H54 (cell line): Measurements from ENCODE around the gene APC2.
A peak's percentile ranks its signal among the peaks of the same experiment; 100 is the strongest.

ENCODE experiments used
- DNase-seq: peaks from one replicate; pipeline ENCODE4 v3.0.0; 2011; ENCODE audit warnings: low spot score, mixed read lengths; ENCODE audit not compliant: insufficient read length
- FAIRE-seq: peaks from 3 replicates; lab custom pipeline; 2011; peaks lifted over from hg19 to GRCh38; lab: Jason Lieb, UNC
- POLR2A ChIP-seq: IDR thresholded peaks from 2 replicates; pipeline ENCODE4 v1.6.1; 2011; ENCODE audit warnings: low read depth, mild to moderate bottlenecking, low read length

Gene APC2, protein sequence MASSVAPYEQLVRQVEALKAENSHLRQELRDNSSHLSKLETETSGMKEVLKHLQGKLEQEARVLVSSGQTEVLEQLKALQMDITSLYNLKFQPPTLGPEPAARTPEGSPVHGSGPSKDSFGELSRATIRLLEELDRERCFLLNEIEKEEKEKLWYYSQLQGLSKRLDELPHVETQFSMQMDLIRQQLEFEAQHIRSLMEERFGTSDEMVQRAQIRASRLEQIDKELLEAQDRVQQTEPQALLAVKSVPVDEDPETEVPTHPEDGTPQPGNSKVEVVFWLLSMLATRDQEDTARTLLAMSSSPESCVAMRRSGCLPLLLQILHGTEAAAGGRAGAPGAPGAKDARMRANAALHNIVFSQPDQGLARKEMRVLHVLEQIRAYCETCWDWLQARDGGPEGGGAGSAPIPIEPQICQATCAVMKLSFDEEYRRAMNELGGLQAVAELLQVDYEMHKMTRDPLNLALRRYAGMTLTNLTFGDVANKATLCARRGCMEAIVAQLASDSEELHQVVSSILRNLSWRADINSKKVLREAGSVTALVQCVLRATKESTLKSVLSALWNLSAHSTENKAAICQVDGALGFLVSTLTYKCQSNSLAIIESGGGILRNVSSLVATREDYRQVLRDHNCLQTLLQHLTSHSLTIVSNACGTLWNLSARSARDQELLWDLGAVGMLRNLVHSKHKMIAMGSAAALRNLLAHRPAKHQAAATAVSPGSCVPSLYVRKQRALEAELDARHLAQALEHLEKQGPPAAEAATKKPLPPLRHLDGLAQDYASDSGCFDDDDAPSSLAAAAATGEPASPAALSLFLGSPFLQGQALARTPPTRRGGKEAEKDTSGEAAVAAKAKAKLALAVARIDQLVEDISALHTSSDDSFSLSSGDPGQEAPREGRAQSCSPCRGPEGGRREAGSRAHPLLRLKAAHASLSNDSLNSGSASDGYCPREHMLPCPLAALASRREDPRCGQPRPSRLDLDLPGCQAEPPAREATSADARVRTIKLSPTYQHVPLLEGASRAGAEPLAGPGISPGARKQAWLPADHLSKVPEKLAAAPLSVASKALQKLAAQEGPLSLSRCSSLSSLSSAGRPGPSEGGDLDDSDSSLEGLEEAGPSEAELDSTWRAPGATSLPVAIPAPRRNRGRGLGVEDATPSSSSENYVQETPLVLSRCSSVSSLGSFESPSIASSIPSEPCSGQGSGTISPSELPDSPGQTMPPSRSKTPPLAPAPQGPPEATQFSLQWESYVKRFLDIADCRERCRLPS (N-terminal part only)

DNA sequence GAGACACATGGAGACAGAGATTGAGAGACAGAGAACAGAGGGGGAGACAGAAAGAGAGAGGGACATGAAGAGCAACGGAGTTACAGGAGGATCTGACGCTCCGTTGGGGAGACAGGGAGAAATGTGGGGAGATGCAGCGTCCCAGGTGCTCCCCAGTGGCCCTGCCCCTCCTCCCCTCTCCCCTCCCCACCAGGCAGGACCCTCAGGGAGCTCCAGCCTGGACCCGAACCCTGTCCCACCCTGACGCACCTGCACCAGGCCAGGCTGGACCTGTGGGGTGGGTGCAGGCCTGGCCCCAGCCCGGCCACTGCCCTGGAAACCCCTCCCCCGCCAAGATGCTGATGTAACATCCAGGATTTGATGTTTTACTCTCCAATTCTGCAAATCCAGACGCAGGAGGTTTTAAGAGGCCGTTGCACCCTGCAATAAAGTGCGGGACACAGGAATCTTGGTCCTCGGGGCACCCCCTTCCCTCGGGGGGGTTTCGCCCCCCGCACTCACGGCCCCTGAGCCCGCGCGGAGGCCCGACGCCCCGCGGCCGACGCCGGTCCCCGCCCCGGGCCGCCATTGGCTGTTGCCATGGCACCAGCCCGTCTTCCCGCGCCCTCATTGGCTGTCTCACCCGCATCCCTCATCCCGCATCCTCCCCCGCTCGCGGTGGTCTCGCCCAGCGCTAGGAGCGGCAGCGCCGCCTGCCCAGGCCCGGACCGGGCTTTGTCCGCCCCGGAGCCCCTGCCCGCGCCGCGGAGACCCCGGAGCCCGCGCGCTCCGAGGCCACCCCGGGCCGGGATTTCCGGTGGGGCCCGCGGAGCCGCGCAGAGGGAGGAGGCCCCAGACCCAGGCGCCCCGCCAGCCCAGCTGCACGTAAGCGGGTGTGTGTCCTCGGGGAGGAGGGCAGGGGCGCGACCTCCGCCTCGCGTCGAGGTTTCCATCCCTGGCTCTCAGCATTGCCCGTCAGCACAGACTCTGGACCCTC, at the start of gene APC2:
Gene APC2 (plus strand): TSS at position 655 of the 976 bp plus-strand sequence. CDS start 2,881 bp downstream, outside the sequence.
- no peak for TF ChIP-seq POLR2A
- DNase-seq = no peak
- no peak for FAIRE-seq

DNA sequence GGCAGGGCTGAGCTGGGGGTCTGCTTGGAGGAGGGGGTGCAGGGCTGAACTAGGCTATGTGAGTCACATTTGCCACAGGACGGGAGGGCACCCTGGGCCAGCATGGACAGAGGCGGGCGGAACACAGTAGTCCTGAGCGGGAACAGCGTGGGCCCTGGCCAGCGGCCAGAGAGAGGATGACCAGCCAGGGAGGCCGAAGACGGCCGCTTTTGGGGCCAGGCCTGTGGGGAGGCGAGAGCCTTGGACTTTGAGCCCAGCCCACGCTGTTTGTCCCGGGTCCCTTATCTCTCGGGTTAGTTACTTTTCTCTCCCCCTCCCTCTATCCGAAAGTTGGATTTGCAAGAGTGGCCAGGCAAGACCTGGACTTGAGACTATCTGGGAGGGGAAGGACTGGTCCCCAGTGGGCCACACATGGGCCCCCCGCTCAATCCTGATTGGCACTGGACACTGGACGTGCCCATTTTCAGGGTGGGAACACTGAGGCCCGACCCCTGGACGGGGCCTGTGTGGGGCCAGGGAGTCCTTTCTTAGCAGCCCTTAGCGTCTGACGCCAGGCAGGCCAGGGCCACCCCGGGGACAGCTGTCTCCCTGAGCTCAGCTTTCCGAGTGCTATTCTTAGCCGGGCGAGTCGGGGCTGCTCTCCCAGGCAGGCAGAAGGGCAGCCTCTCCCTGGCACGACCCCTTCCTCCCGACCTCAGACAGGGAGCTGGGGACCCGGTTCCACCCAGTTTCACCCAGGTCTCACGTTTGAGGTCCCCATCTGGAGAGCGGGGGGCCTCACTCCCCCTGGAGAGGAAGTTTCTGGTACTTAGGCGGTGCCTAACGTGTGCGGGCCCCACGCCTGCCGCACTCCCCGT, 49.4 kb upstream of the APC2 start:
- FAIRE-seq (no peak), DNase-seq (no peak)
- TF ChIP-seq POLR2A = no peak

DNA sequence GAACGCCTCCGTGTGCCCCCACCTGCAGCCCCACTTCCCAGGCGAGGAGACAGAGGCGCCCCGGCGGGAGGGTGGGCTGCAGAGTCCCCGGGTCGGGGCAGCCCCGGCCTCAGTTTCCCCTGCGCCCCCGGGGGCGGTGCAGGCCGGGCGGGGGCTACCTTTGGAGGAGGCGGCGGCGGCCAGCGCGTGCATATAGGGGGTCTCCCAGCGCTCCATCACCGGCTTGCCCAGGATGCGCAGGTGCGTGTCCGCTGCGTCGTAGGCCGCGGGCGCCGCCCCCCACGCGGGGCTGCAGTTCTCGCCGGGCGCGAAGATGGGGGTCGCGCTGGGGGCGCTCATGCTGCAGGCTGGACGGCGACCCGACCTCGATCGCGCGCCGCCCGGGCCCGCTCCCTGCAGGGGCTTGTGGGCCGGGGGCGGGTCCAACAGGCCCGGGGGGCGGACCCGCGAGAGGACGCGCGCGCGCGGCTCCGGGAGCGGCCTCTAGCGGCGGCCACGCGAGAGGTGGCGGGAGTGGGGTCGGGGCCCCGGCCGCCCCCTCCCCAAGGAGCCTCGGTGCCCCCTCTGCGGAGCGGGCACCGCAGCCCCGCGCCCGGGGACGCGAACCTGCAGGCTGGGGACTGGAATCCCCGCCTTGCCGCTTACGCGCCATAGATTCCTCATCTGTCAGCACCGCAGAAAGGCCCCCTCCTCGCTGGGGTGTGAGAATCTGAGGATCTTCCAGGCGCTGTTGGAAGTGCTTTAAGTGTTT, 48.6 kb upstream of the APC2 start, which contains the start of gene GAMT:
Gene GAMT (minus strand): TSS at position 405 of the 751 bp plus-strand sequence. CDS start 66 bp downstream, at position 339.
- FAIRE-seq (no peak), DNase-seq (no peak)
- TF ChIP-seq POLR2A = peak; percentile 68

DNA sequence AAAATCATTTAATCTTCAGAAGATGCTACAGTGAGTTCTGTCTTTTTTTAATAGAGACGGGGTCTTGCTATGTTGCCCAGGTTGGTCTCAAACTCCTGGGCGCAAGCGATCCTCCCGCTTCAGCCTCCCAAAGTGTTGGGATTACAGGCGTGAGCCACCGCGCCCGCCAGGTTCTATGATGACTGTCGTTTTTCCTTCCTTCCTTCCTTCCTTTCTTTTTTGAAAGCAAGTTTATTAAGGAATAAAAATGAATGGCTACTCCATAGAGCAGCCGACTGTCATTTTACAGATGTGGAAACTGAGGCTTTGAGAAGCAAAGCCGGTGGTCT, 48.1 kb upstream of the APC2 start:
- DNase-seq = no peak
- TF ChIP-seq POLR2A = no peak
- no peak for FAIRE-seq

DNA sequence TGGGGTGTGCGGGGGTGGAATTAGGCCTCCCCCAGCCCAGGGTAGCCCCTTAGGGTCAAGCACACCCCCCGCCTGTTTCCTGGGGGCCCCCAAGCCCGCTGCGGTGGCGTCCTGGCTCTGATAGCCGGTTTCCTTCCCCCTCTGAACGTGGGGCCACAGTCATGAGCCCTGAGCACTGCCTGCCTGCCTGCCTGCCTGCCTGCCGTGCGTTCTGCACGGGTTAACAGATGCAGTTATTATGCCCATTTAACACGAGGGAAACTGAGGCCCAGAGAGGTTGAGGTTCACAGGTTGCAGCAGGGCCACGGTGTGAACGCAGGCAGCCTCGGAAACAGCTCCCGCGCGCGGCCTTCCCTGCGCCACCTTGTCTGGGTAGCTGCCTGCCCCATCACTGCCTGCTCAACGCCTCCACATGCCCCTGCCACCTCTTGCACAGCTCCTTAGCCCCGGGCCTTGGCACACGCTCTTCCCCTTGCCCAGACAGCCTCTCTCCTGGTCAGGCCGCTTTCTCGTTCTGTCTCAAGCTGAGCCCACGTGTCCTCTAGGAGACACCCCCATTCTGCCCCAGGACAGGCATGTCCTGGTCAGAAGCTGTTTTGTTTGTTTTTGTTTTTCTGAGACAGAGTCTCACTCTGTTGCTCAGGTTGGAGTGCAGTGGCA, 47.4 kb upstream of the APC2 start:
- no peak for FAIRE-seq
- no peak for DNase-seq
- TF ChIP-seq POLR2A = no peak

DNA sequence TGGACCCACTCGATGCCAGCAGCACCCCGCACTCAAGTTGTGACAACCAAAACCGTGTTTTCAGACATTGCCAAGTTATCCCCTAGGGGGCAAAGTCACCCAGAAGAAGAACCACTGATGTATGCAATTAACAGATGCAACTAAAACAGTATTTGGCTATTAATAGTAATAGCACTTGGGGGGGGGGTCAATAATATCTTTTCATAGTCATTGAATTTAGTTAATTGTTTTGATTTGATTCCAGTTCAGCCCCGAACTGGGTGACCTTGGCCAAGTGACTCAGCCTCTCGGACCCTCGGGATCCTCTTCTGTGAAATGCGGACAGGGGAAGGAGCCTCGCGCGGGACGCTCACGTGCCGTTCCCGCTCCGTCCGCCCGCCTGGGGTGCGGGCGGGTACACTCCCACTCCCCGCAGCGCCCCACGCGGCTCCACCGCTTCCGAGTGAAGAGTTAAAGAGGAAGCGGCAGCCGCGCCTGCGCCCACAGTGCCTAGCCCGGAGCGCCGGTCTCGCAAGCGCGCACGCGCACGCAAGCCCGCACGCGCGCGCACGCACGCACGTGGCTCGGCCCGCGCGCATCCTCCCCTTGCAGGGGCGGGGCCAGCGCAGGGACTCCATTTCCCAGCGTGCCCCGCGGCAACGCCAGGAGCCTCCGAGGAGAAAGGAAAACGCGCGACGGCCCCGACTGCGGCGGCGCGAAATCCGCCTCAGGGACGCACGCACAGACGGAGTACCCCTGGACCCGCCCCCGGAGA, 43.0 kb upstream of the APC2 start:
- peak; percentile 15 for FAIRE-seq
- peak; percentile 96 for DNase-seq
- TF ChIP-seq POLR2A = peak; percentile 66

DNA sequence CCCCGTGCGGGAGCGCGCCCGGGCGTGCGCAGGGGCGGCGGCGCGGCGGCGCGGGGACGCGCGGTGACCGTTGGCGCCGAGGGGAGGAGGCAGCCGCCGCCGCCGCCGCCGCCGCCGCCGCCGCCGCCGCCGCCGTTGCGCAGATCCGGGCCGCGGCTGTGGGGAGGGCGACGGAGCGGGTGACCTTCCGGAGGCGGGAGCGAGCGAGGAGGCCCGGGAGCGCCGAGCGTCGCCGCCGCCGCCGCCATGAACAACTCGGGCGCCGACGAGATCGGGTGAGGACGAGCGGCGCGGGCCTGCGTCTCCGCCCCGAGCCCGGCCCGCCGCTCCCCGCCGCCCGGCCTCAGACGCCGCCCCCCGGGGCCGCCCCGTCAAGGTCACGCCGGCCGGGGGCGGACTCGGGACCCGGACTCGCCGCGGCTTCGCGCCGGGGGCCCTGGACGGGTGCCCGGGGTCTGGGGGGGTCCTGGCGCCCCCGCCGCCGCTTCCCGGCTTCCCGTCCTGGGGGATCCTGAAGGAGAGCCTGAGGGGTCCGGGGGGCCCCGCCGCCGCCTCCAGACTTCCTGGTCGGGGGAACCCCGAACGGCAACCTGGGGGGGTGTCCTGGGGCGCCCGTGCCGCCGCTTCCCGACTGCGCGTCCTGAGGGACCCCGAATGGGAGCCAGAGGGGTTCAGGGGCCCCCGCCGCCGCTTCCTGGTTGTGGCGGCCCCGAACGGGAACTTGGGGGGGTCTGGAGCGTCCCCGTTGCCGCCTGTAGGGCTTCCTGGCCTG, 42.2 kb upstream of the APC2 start, which contains the start of gene DAZAP1:
Gene DAZAP1 (plus strand): TSS at position 59 of the 772 bp plus-strand sequence. CDS start 188 bp downstream, at position 247.
- no peak for TF ChIP-seq POLR2A
- no peak for DNase-seq
- no peak for FAIRE-seq

DNA sequence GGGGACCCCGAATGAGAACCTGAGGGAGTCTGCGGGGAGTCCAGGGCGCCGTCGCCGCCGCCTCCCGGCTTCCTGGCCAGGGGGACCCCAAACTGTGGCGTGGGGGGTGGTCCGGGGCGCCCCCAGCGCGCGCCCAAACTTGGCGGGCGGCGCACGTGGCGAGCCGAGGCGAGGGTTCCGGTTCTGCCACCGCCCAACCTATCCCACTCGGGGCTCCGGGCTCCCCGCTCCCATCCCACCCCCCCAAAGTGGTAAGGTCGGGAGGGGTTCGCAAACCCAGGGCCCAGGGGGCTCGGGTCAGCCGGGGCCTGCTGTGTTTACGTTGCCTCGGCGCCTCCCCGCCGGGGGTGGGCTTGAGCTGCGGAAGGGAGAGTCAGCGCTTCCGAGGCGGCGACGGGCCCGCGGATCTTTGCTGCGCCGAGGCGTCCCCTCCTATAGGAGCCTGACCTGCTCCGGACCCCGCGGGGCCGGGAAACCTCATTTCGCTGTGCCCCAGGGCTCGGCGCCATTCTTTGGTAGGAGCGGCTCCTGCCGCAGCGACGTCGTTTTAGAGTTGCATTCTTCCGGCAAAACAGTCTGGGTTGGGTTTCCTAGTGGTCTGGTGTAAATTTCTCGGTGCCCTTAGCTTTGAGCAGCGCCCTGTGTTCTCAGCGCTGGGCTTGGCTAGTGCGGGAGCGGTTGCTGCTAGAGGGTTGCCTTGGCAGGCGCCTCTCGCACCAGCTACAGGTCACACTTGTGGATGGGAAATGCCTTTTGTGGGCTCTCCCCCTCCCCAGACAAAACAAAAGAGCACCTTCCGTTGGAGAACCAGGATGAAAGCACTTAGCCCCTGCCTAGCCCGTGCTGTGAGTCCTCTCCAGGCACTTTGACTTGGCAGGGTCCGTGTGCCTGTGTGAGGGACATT, 41.4 kb upstream of the APC2 start:
- TF ChIP-seq POLR2A = no peak
- DNase-seq (no peak), FAIRE-seq (no peak)
